Measurements from ENCODE around the gene AHNAK.

- TF ChIP-seq EZH2phosphoT487 (IDR thresholded peaks at IDR 0.05; ENCODE audit: insufficient read depth, low read depth) = no peak
- TF ChIP-seq EZH2 (IDR thresholded peaks at IDR 0.05; ENCODE audit: insufficient read depth, poor library complexity, severe bottlenecking) = no peak
Observed at GRCh38 chr11:62445314-62445740, 101.3 kb downstream of the AHNAK start.
